DOHH2 (cell line): ENCODE results near the gene RRAGA.
A peak's percentile ranks its signal among the peaks of the same experiment; 100 is the strongest.
"Not testable (repeated sequence)": the region's sequence is repeated elsewhere in the genome, so short reads cannot be mapped to it uniquely, and the experiment has no call there.

Experiments
- H3F3A ChIP-seq: fragments of 200-600 bp; sonication (generic), shearing (Covaris generic); 2 replicates; pipeline ENCODE4 v1.6.0; 2016; ENCODE audit warnings: antibody characterized with exemption, mild to moderate bottlenecking; ENCODE audit not compliant: control insufficient read depth, insufficient read depth
- H3K27ac ChIP-seq: fragments of 200-600 bp; sonication (generic); 2 replicates; pipeline ENCODE4 v1.5.1; 2014; ENCODE audit warnings: low read depth, mild to moderate bottlenecking, low read length, moderate library complexity
- H3K27me3 ChIP-seq: fragments of 200-600 bp; sonication (generic); 2 replicates; pipeline ENCODE4 v1.6.1; 2014; ENCODE audit warnings: mild to moderate bottlenecking, low read length, mixed read lengths; ENCODE audit not compliant: control insufficient read depth
- H3K36me3 ChIP-seq: fragments of 200-600 bp; sonication (generic); 2 replicates; pipeline ENCODE4 v1.6.1; 2014; ENCODE audit warnings: mild to moderate bottlenecking, low read length, moderate library complexity, mixed read lengths; ENCODE audit not compliant: control insufficient read depth
- H3K4me1 ChIP-seq: fragments of 200-600 bp; sonication (generic); 2 replicates; pipeline ENCODE4 v1.6.1; 2014; ENCODE audit warnings: mild to moderate bottlenecking, low read length, mixed read lengths; ENCODE audit not compliant: control insufficient read depth
- H3K4me2 ChIP-seq: fragments of 200-600 bp; sonication (generic); 2 replicates; pipeline ENCODE4 v1.6.0; 2014; ENCODE audit warnings: mild to moderate bottlenecking, low read length, moderate library complexity
- H3K4me3 ChIP-seq: fragments of 200-600 bp; sonication (generic); 2 replicates; pipeline ENCODE4 v1.5.1; 2014; ENCODE audit warnings: mild to moderate bottlenecking, low read length, mixed read lengths
- H3K79me2 ChIP-seq: fragments of 200-600 bp; sonication (generic); 2 replicates; pipeline ENCODE4 v1.6.1; 2014; ENCODE audit warnings: mild to moderate bottlenecking, low read length, mixed read lengths; ENCODE audit not compliant: control insufficient read depth
- H3K9me2 ChIP-seq: fragments of 200-600 bp; sonication (generic); replicated peaks from 2 replicates; pipeline ENCODE4 v1.6.1; 2014; ENCODE audit warnings: mild to moderate bottlenecking, low read length, mixed read lengths; ENCODE audit not compliant: control insufficient read depth
- H3K9me3 ChIP-seq: fragments of 200-600 bp; sonication (generic); 2 replicates; pipeline ENCODE4 v1.6.1; 2014; ENCODE audit warnings: antibody characterized with exemption, low read length, mixed read lengths; ENCODE audit not compliant: control insufficient read depth, insufficient read depth
- H4K20me1 ChIP-seq: fragments of 200-600 bp; sonication (generic); 2 replicates; pipeline ENCODE4 v1.6.0; 2014; ENCODE audit warnings: low read depth, mild to moderate bottlenecking, antibody characterized with exemption, low read length, moderate library complexity; ENCODE audit not compliant: control insufficient read depth, insufficient read depth
- EZH2phosphoT487 ChIP-seq: fragments of 200-600 bp; sonication (generic); IDR thresholded peaks from 2 replicates; pipeline ENCODE4 v1.6.1; 2017; ENCODE audit warnings: borderline replicate concordance, mild to moderate bottlenecking, antibody characterized with exemption, low read length, moderate library complexity, mixed read lengths
- TF ChIP-seq, protein P1 (sequence below): fragments of 200-600 bp; sonication (generic); IDR thresholded peaks from one replicate; pipeline ENCODE4 v1.5.1; 2014; ENCODE audit warnings: antibody characterized with exemption, mild to moderate bottlenecking, low read depth, low read length; ENCODE audit not compliant: poor library complexity, severe bottlenecking

Gene RRAGA

DNA sequence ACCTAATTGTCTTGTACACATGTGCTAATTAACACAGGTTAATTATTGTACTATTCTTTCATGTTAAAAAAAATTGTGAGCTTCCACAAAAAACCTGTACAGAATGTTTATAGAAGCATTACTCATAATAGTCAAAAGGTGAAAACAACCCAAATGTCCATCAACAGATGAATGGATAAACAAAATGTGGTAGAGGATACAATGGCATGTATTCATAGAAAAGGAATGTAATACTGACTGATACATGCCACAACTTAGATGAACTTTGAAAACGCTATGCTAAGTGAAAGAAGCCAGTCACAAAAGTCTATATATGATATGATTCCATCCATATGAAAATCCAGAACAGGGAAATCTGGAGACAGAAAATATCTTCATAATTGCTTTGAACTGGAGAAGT, 25.6 kb downstream of the RRAGA start:
- Histone ChIP-seq H3K27ac (no peak overlapping the region), H3K36me3 (peaks cover 76% of the 10 kb centered on the region)

DNA sequence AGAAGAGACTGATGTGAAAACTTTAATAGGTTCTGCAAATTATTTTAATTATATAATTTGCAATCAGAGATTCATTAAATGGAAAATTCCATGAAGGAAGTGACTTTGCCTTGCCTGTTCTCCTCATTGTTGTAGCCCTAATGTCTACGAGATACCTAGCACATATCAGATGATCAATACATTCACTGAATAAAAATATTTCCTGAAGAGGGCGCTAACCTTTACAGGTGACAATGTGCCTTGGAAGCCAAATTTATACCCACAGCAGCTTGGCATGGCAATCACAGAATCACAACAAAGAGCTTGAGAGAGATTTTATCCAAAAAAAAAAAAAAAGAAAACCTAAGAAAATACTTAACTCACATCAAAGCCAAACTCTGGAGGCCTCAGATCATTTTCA, 36.1 kb downstream of the RRAGA start:
- no peak overlapping the region for H3K27ac ChIP-seq
- no peaks in the 10 kb centered on the region for H4K20me1 ChIP-seq
- TF ChIP-seq EZH2phosphoT487 = no peak
- TF ChIP-seq, protein P1, sequence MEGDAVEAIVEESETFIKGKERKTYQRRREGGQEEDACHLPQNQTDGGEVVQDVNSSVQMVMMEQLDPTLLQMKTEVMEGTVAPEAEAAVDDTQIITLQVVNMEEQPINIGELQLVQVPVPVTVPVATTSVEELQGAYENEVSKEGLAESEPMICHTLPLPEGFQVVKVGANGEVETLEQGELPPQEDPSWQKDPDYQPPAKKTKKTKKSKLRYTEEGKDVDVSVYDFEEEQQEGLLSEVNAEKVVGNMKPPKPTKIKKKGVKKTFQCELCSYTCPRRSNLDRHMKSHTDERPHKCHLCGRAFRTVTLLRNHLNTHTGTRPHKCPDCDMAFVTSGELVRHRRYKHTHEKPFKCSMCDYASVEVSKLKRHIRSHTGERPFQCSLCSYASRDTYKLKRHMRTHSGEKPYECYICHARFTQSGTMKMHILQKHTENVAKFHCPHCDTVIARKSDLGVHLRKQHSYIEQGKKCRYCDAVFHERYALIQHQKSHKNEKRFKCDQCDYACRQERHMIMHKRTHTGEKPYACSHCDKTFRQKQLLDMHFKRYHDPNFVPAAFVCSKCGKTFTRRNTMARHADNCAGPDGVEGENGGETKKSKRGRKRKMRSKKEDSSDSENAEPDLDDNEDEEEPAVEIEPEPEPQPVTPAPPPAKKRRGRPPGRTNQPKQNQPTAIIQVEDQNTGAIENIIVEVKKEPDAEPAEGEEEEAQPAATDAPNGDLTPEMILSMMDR = peak; percentile 61
- peaks cover 76% of the 10 kb centered on the region for H3K36me3 ChIP-seq
- no peak overlapping the region for H3K4me3 ChIP-seq
- no peaks in the 10 kb centered on the region for H3F3A ChIP-seq
- H3K9me3 ChIP-seq = no peaks in the 10 kb centered on the region
- no peaks in the 10 kb centered on the region for H3K9me2 ChIP-seq
- H3K4me2 ChIP-seq = no peak overlapping the region
- H3K79me2 ChIP-seq = peaks cover 3% of the 10 kb centered on the region; the same call in 1 of the 2 replicates
- no peaks in the 10 kb centered on the region for H3K27me3 ChIP-seq
- no peaks in the 10 kb centered on the region for H3K4me1 ChIP-seq

More for the DNA sequence above, 25.6 kb downstream of the RRAGA start:
- Histone ChIP-seq H4K20me1 (no peaks in the 10 kb centered on the region), H3K79me2 (peaks cover 2% of the 10 kb centered on the region; the same call in 1 of the 2 replicates), H3K4me1 (no peaks in the 10 kb centered on the region), H3K4me3 (no peak overlapping the region), H3K9me3 (no peaks in the 10 kb centered on the region), H3K4me2 (no peak overlapping the region), H3F3A (no peaks in the 10 kb centered on the region), H3K27me3 (no peaks in the 10 kb centered on the region), H3K9me2 (no peaks in the 10 kb centered on the region)
- TF ChIP-seq, protein P1 = no peak
- no peak for TF ChIP-seq EZH2phosphoT487

GRCh38 chr9:19087106-19088000, 38.1 kb downstream of the RRAGA start:
- Histone ChIP-seq H3K79me2 (peaks cover 3% of the 10 kb centered on the region; the same call in 1 of the 2 replicates), H3K4me3 (no peak overlapping the region), H3K4me2 (no peak overlapping the region), H3F3A (no peaks in the 10 kb centered on the region), H4K20me1 (no peaks in the 10 kb centered on the region), H3K36me3 (peaks cover 82% of the 10 kb centered on the region), H3K27ac (no peak overlapping the region), H3K4me1 (no peaks in the 10 kb centered on the region), H3K9me2 (no peaks in the 10 kb centered on the region), H3K27me3 (no peaks in the 10 kb centered on the region), H3K9me3 (no peaks in the 10 kb centered on the region)
- no peak for TF ChIP-seq EZH2phosphoT487
- TF ChIP-seq, protein P1 = no peak

DNA sequence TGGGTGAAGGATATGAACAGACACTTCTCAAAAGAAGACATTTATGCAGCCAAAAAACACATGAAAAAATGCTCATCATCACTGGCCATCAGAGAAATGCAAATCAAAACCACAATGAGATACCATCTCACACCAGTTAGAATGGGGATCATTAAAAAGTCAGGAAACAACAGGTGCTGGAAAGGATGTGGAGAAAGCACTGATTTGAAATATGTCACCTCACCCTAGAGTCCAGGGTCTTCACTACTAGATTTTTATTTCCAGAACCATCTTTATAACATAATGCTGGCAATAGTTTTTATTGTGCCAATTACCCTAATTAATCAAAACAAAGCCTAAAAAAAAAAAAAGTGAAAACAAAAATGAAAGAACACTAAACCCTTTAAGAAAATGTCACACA, 48.2 kb downstream of the RRAGA start:
- H3K9me2 ChIP-seq, H3K9me3 ChIP-seq, H3F3A ChIP-seq, H3K27ac ChIP-seq, H3K27me3 ChIP-seq, H4K20me1 ChIP-seq: not testable (repeated sequence)
- peak overlapping the region; percentile 54 for H3K4me3 ChIP-seq
- H3K79me2 ChIP-seq = peaks cover 77% of the 10 kb centered on the region
- H3K4me2 ChIP-seq = peak overlapping the region; percentile 59
- H3K4me1 ChIP-seq = peaks cover 36% of the 10 kb centered on the region
- H3K36me3 ChIP-seq = peaks cover 75% of the 10 kb centered on the region
